Keratinocyte (primary cell): ENCODE results near the gene IFT43.

Experiments used
- EZH2 ChIP-seq: IDR thresholded peaks from one replicate; pipeline ENCODE4 v1.6.1; 2012; ENCODE audit warnings: inconsistent platforms, mild to moderate bottlenecking, low read length, moderate library complexity
- TF ChIP-seq, protein P1 (sequence below), 3 experiments: IDR thresholded peaks in 1 of 3; conservative IDR thresholded peaks in 1 of 3; optimal IDR thresholded peaks in 1 of 3; 2 replicates in 2 of 3; 3 replicates in 1 of 3; pipeline versions ENCODE3 to v1.5.1; 2011; ENCODE audit warnings: low read length in 3 of 3, mild to moderate bottlenecking in 3 of 3, moderate library complexity in 2 of 3, control low read depth in 1 of 3, inconsistent platforms in 1 of 3; ENCODE audit not compliant: insufficient read depth in 2 of 3; ENCODE audit errors: extremely low read depth in 1 of 3

DNA sequence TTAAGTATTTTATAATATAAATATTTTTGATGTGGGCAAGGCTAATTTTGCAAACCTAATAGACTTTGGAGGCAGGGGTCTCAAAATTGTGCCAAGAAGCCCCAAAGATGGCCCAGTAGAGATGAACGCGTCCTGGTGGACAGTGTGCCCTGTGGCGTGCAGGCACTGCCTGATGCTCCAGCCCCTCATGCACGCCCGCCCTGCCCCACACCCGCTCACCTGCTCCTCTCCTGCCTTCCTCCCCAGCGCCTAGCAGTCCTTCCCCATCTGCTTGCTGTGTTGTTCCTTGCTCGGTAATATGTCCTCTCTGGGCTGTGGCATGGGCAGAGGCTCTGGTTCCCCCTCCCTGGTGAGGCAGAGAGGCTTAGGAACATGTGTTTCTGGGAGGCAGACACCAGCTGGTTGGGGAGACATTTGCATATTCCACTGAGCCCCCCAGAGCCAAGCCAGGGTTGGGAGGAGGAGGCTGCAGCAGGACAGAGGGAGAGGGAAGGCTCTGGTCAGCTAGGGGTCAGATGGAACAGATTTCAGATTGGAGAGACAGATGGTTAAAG is 119.3 kb downstream of the IFT43 start:
- TF ChIP-seq, protein P1, sequence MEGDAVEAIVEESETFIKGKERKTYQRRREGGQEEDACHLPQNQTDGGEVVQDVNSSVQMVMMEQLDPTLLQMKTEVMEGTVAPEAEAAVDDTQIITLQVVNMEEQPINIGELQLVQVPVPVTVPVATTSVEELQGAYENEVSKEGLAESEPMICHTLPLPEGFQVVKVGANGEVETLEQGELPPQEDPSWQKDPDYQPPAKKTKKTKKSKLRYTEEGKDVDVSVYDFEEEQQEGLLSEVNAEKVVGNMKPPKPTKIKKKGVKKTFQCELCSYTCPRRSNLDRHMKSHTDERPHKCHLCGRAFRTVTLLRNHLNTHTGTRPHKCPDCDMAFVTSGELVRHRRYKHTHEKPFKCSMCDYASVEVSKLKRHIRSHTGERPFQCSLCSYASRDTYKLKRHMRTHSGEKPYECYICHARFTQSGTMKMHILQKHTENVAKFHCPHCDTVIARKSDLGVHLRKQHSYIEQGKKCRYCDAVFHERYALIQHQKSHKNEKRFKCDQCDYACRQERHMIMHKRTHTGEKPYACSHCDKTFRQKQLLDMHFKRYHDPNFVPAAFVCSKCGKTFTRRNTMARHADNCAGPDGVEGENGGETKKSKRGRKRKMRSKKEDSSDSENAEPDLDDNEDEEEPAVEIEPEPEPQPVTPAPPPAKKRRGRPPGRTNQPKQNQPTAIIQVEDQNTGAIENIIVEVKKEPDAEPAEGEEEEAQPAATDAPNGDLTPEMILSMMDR (optimal IDR thresholded peaks at IDR 0.05 in 1 of 3, IDR thresholded peaks at IDR 0.05 in 1 of 3, conservative IDR thresholded peaks at IDR 0.05 in 1 of 3; ENCODE audit: extremely low read depth in 1 of 3, insufficient read depth in 2 of 3, low read length in 3 of 3) = no peak
- TF ChIP-seq EZH2 = no peak
